Keratinocyte (primary cell): ENCODE results near the gene PPFIBP2. TPM values are rescaled to one million over a fixed set of nuclear protein-coding genes. Genes with fewer than 3 reads are reported as not detected.
A peak's percentile ranks its signal among the peaks of the same experiment; 100 is the strongest.

ENCODE experiments used
- DNase-seq: peaks from one replicate; pipeline ENCODE4 v3.0.0-alpha.2; 2011; ENCODE audit warnings: low read depth, missing footprints, low spot score
- FAIRE-seq: peaks from 2 replicates; lab custom pipeline; 2011; peaks lifted over from hg19 to GRCh38; lab: Jason Lieb, UNC
- H2AFZ ChIP-seq: 2 replicates; pipeline ENCODE4 v1.6.0; 2012; ENCODE audit warnings: low read length, control low read depth, inconsistent platforms; ENCODE audit not compliant: control insufficient read depth
- H3K27ac ChIP-seq: 2 replicates; pipeline ENCODE4 v1.5.1; 2011; ENCODE audit warnings: low read length; ENCODE audit not compliant: control insufficient read depth, insufficient read depth
- H3K27me3 ChIP-seq: 3 replicates; pipeline ENCODE4 v1.6.0; 2011; ENCODE audit warnings: low read length; ENCODE audit not compliant: control insufficient read depth, insufficient read depth; ENCODE audit errors: extremely low read depth
- H3K36me3 ChIP-seq, 2 experiments: 2 replicates in 1 of 2; 3 replicates in 1 of 2; pipeline ENCODE4 v1.5.1; 2011; ENCODE audit warnings: low read length in 2 of 2, mild to moderate bottlenecking in 1 of 2; ENCODE audit not compliant: control insufficient read depth in 2 of 2, insufficient read depth in 2 of 2; ENCODE audit errors: extremely low read depth in 1 of 2
- H3K4me1 ChIP-seq: 3 replicates; pipeline ENCODE4 v1.5.1; 2011; ENCODE audit warnings: low read length; ENCODE audit not compliant: control insufficient read depth, insufficient read depth; ENCODE audit errors: extremely low read depth
- H3K4me2 ChIP-seq: 3 replicates; pipeline ENCODE4 v1.6.0; 2011; ENCODE audit warnings: low read depth, low read length; ENCODE audit not compliant: control insufficient read depth, insufficient read depth; ENCODE audit errors: extremely low read depth
- H3K4me3 ChIP-seq, 3 experiments: fragments of 200-600 bp in 1 of 3; sonication (generic) in 1 of 3; 2 replicates in 2 of 3; 3 replicates in 1 of 3; pipeline ENCODE4 v1.5.1; 2011 to 2016; ENCODE audit warnings: low read length in 3 of 3, mild to moderate bottlenecking in 3 of 3, control low read depth in 2 of 3, inconsistent platforms in 1 of 3, low read depth in 1 of 3, mixed read lengths in 1 of 3, mixed run types in 1 of 3, moderate library complexity in 1 of 3; ENCODE audit not compliant: control insufficient read depth in 2 of 3, insufficient read depth in 2 of 3; ENCODE audit errors: extremely low read depth in 1 of 3
- H3K79me2 ChIP-seq: 2 replicates; pipeline ENCODE4 v1.6.0; 2012; ENCODE audit warnings: low read length; ENCODE audit not compliant: control insufficient read depth, insufficient read depth
- H3K9ac ChIP-seq: 3 replicates; pipeline ENCODE4 v1.6.0; 2011; ENCODE audit warnings: low read length; ENCODE audit not compliant: control insufficient read depth, insufficient read depth; ENCODE audit errors: extremely low read depth
- H3K9me1 ChIP-seq: 3 replicates; pipeline ENCODE4 v1.6.0; 2011; ENCODE audit warnings: low read length; ENCODE audit not compliant: control insufficient read depth, insufficient read depth; ENCODE audit errors: extremely low read depth
- H3K9me3 ChIP-seq: 2 replicates; pipeline ENCODE4 v1.5.1; 2012; ENCODE audit warnings: low read depth, low read length; ENCODE audit not compliant: control insufficient read depth
- H4K20me1 ChIP-seq: 3 replicates; pipeline ENCODE4 v1.6.0; 2011; ENCODE audit warnings: low read length; ENCODE audit not compliant: control insufficient read depth, insufficient read depth; ENCODE audit errors: extremely low read depth
- CTCF ChIP-seq, 3 experiments: IDR thresholded peaks in 1 of 3; conservative IDR thresholded peaks in 1 of 3; optimal IDR thresholded peaks in 1 of 3; 2 replicates in 2 of 3; 3 replicates in 1 of 3; pipeline versions ENCODE3 to v1.5.1; 2011; ENCODE audit warnings: low read length in 3 of 3, mild to moderate bottlenecking in 3 of 3, moderate library complexity in 2 of 3, control low read depth in 1 of 3, inconsistent platforms in 1 of 3; ENCODE audit not compliant: insufficient read depth in 2 of 3; ENCODE audit errors: extremely low read depth in 1 of 3
- EZH2 ChIP-seq: IDR thresholded peaks from one replicate; pipeline ENCODE4 v1.6.1; 2012; ENCODE audit warnings: inconsistent platforms, mild to moderate bottlenecking, low read length, moderate library complexity
- dilution Hi-C: fragments of 300-500 bp; cut with MboI; formaldehyde crosslinking; loops from one replicate; pipeline ENCODE4 v1.7.0; 2020; ENCODE audit warnings: low sequenced_read_pairs; ENCODE audit not compliant: extremely low pct_ligation_motif_present
- polyA plus RNA-seq, 5 experiments: library from polyadenylated mRNA; depleted of rRNA in 3 of 5; stranded (reverse) in 3 of 5; stranded (forward) in 1 of 5; unstranded in 1 of 5; fragments of >200 nt; gene quantifications; 1 replicate in 1 of 5; 2 replicates in 3 of 5; 3 replicates in 1 of 5; pipeline versions ENCODE4 v1.2.1 to v1.2.3, GENCODE V29; 2011 to 2012; ENCODE audit warnings: missing spikeins in 2 of 5, low read depth in 1 of 5, low replicate concordance in 1 of 5

The PPFIBP2 gene
- polyA plus RNA-seq, 1 donor (not counting 4 experiments of a cell fraction or from before 2014, with no cell fraction given) = 11.0 TPM

GRCh38 chr11:7576726-7577290, 63.0 kb downstream of the PPFIBP2 start:
- Histone ChIP-seq H3K9ac (peak overlapping the region; percentile 54), H3K79me2 (no peaks in the 10 kb centered on the region), H3K4me3 (peak overlapping the region in 2 of 3 experiments; percentile 47 to 50), H2AFZ (peak overlapping the region; percentile 88), H3K9me3 (no peaks in the 10 kb centered on the region), H3K9me1 (no peaks in the 10 kb centered on the region), H3K27ac (peak overlapping the region; percentile 33), H4K20me1 (no peaks in the 10 kb centered on the region), H3K4me1 (peaks cover 49% of the 10 kb centered on the region), H3K36me3 (no peaks in the 10 kb centered on the region), H3K4me2 (peak overlapping the region; percentile 83), H3K27me3 (no peaks in the 10 kb centered on the region)
- dilution Hi-C loops = no loop called here
- FAIRE-seq (no peak), DNase-seq (no peak)
- TF ChIP-seq CTCF (optimal IDR thresholded peaks at IDR 0.05 in 1 of 3, IDR thresholded peaks at IDR 0.05 in 1 of 3, conservative IDR thresholded peaks at IDR 0.05 in 1 of 3; ENCODE audit: extremely low read depth in 1 of 3, insufficient read depth in 2 of 3, low read length in 3 of 3) (no peak), EZH2 (no peak)

GRCh38 chr11:7577291-7578190, 63.7 kb downstream of the PPFIBP2 start:
- H3K9ac ChIP-seq = peak overlapping the region; percentile 54
- H3K9me1 ChIP-seq = no peaks in the 10 kb centered on the region
- H3K4me3 ChIP-seq = peak overlapping the region in 2 of 3 experiments; percentile 47 to 50
- H3K27me3 ChIP-seq = no peaks in the 10 kb centered on the region
- no peaks in the 10 kb centered on the region for H4K20me1 ChIP-seq
- no peaks in the 10 kb centered on the region for H3K79me2 ChIP-seq
- TF ChIP-seq EZH2 (no peak), CTCF (optimal IDR thresholded peaks at IDR 0.05 in 1 of 3, IDR thresholded peaks at IDR 0.05 in 1 of 3, conservative IDR thresholded peaks at IDR 0.05 in 1 of 3; ENCODE audit: extremely low read depth in 1 of 3, insufficient read depth in 2 of 3, low read length in 3 of 3) (no peak)
- peak overlapping the region; percentile 33 for H3K27ac ChIP-seq
- H3K9me3 ChIP-seq = no peaks in the 10 kb centered on the region
- no peak for DNase-seq
- FAIRE-seq = peak; percentile 90
- H3K4me2 ChIP-seq = peak overlapping the region; percentile 83
- peak overlapping the region; percentile 88 for H2AFZ ChIP-seq
- H3K4me1 ChIP-seq = peaks cover 43% of the 10 kb centered on the region
- dilution Hi-C loops = no loop called here
- H3K36me3 ChIP-seq = no peaks in the 10 kb centered on the region
